ENCODE measurements around the gene WDR64. TPM values are rescaled to one million over a fixed set of nuclear protein-coding genes. Genes with fewer than 3 reads are reported as not detected.

The WDR64 gene
- total RNA-seq, 6 experiments from 2014 or later: not detected

- Mint-ChIP-seq H3K9me3 (peaks cover 4% of the 10 kb centered on the region; the same call in 1 of the 2 replicates), H3K27ac (peak overlapping the region; percentile 76), H3K36me3 (ENCODE audit: low read depth) (0 out of 2 replicates have a peak, but pooled peaks cover 9% of the 10 kb centered on the region), H3K4me1 (ENCODE audit: low read depth) (peaks cover 53% of the 10 kb centered on the region), H3K4me3 (peak overlapping the region; percentile 77), H3K27me3 (ENCODE audit: insufficient read depth) (peaks cover 5% of the 10 kb centered on the region)
- DNase-seq: no peak
- TF ChIP-seq CTCF (IDR thresholded peaks at IDR 0.05): no peak
Measured at GRCh38 chr1:241640867-241641622, 11.0 kb upstream of the WDR64 start.

GRCh38 chr1:241641773-241642592 is 10.1 kb upstream of the WDR64 start:
- TF ChIP-seq CTCF (IDR thresholded peaks at IDR 0.05): no peak
- 0 out of 2 replicates have a peak, but pooled peaks cover 9% of the 10 kb centered on the region for H3K36me3 Mint-ChIP-seq (ENCODE audit: low read depth)
- peak overlapping the region; percentile 76 for H3K27ac Mint-ChIP-seq
- peak overlapping the region; percentile 6; the same call in 1 of the 2 replicates for H3K4me3 Mint-ChIP-seq
- peaks cover 7% of the 10 kb centered on the region for H3K27me3 Mint-ChIP-seq (ENCODE audit: insufficient read depth)
- H3K9me3 Mint-ChIP-seq: peaks cover 4% of the 10 kb centered on the region; the same call in 1 of the 2 replicates
- DNase-seq: peak; percentile 65
- H3K4me1 Mint-ChIP-seq (ENCODE audit: low read depth): peaks cover 44% of the 10 kb centered on the region

- no peak for DNase-seq
- 0 out of 2 replicates have a peak, but pooled peaks cover 9% of the 10 kb centered on the region for H3K36me3 Mint-ChIP-seq (ENCODE audit: low read depth)
- H3K4me3 Mint-ChIP-seq: no peak overlapping the region
- peaks cover 41% of the 10 kb centered on the region for H3K4me1 Mint-ChIP-seq (ENCODE audit: low read depth)
- peaks cover 7% of the 10 kb centered on the region for H3K27me3 Mint-ChIP-seq (ENCODE audit: insufficient read depth)
- no peak for TF ChIP-seq CTCF (IDR thresholded peaks at IDR 0.05)
- no peak overlapping the region for H3K27ac Mint-ChIP-seq
- H3K9me3 Mint-ChIP-seq: peaks cover 4% of the 10 kb centered on the region; the same call in 1 of the 2 replicates
Measured at GRCh38 chr1:241642593-241642944, 9.5 kb upstream of the WDR64 start.

GRCh38 chr1:241644259-241644658 is 7.8 kb upstream of the WDR64 start:
- no peak overlapping the region for H3K27ac Mint-ChIP-seq
- no peak for DNase-seq
- peaks cover 29% of the 10 kb centered on the region for H3K4me1 Mint-ChIP-seq (ENCODE audit: low read depth)
- no peak overlapping the region for H3K4me3 Mint-ChIP-seq
- H3K36me3 Mint-ChIP-seq (ENCODE audit: low read depth): 0 out of 2 replicates have a peak, but pooled peaks cover 9% of the 10 kb centered on the region
- no peak for TF ChIP-seq CTCF (IDR thresholded peaks at IDR 0.05)
- peaks cover 4% of the 10 kb centered on the region; the same call in 1 of the 2 replicates for H3K9me3 Mint-ChIP-seq
- H3K27me3 Mint-ChIP-seq (ENCODE audit: insufficient read depth): peaks cover 7% of the 10 kb centered on the region

- DNase-seq: no peak
- peaks cover 29% of the 10 kb centered on the region for H3K4me1 Mint-ChIP-seq (ENCODE audit: low read depth)
- no peak overlapping the region for H3K27ac Mint-ChIP-seq
- H3K36me3 Mint-ChIP-seq (ENCODE audit: low read depth): 0 out of 2 replicates have a peak, but pooled peaks cover 9% of the 10 kb centered on the region
- no peak overlapping the region for H3K4me3 Mint-ChIP-seq
- H3K27me3 Mint-ChIP-seq (ENCODE audit: insufficient read depth): peaks cover 9% of the 10 kb centered on the region
- peaks cover 4% of the 10 kb centered on the region; the same call in 1 of the 2 replicates for H3K9me3 Mint-ChIP-seq
- no peak for TF ChIP-seq CTCF (IDR thresholded peaks at IDR 0.05)
Measured at GRCh38 chr1:241645199-241645598, 6.9 kb upstream of the WDR64 start.

Measured in HFFc6 (cell line).